ENCODE data around the gene PRR15L. TPM values are rescaled to one million over a fixed set of nuclear protein-coding genes. Genes with fewer than 3 reads are reported as not detected.
A peak's percentile ranks its signal among the peaks of the same experiment; 100 is the strongest.

The PRR15L gene
- total and polyA plus RNA-seq, 7 donors = 0.04 to 0.17 TPM; not detected in 5

GRCh38 chr17:47973541-47973940, 15.9 kb upstream of the PRR15L start:
- ATAC-seq = no peak
- peaks cover 0 to 52% of the 10 kb centered on the region in 2 donors for H3K36me3 ChIP-seq (ENCODE audit: insufficient read depth in 1 of 2, low read depth in 1 of 2)
- no peak overlapping the region for H3K27ac ChIP-seq
- no peak for DNase-seq
- H3K4me1 ChIP-seq = no peaks in the 10 kb centered on the region
- 84 to 89% (median 89%) methylated on average over 8 of the region's 8 CpGs for WGBS, 3 donors
- intact Hi-C loops (cut with DNase I) = no loop called here
- TF ChIP-seq CTCF (IDR thresholded peaks at IDR 0.05) = no peak
- no peaks in the 10 kb centered on the region for H3K9me3 ChIP-seq
- no peak overlapping the region for H3K4me3 ChIP-seq
- H3K27me3 ChIP-seq (ENCODE audit: insufficient read depth in 3 of 3, low read length in 2 of 3) = no peaks in the 10 kb centered on the region

GRCh38 chr17:47970725-47971499, 13.2 kb upstream of the PRR15L start, which contains the start of gene CDK5RAP3:
CDK5RAP3 (plus strand) TSS chr17:47971113; CDS start chr17:47971147, 34 bp downstream.
- Histone ChIP-seq H3K9me3 (no peaks in the 10 kb centered on the region), H3K36me3 (ENCODE audit: insufficient read depth in 1 of 2, low read depth in 1 of 2) (peaks cover 0 to 26% of the 10 kb centered on the region in 2 donors), H3K27me3 (ENCODE audit: insufficient read depth in 3 of 3, low read length in 2 of 3) (no peaks in the 10 kb centered on the region), H3K4me3 (peak within 1 kb of the TSS; percentile 95), H3K4me1 (no peaks in the 10 kb centered on the region), H3K27ac (peak within 1 kb of the TSS; percentile 93)
- TF ChIP-seq CTCF (IDR thresholded peaks at IDR 0.05) = peak; percentile 90
- intact Hi-C loops (cut with DNase I) = loop anchor here (1.0 to 2.0 kb wide), 4 partner anchors 20 to 130 kb away; partner anchors contain the start of genes SCRN2 (in 1 of the 2) and SP2 (in 1 of the 2)
- DNase-seq = peak; percentile 100
- WGBS, 3 donors = 0% methylated on average over 55 to 62 of the region's 62 CpGs
- ATAC-seq = peak; percentile 99 to 100 (median 100)

- no peaks in the 10 kb centered on the region for H3K27me3 ChIP-seq (ENCODE audit: insufficient read depth in 3 of 3, low read length in 2 of 3)
- H3K36me3 ChIP-seq (ENCODE audit: insufficient read depth in 1 of 2, low read depth in 1 of 2) = peaks cover 0 to 18% of the 10 kb centered on the region in 2 donors
- no peak overlapping the region for H3K27ac ChIP-seq
- TF ChIP-seq CTCF (IDR thresholded peaks at IDR 0.05) = no peak
- ATAC-seq = no peak
- no peaks in the 10 kb centered on the region for H3K4me1 ChIP-seq
- H3K9me3 ChIP-seq = no peaks in the 10 kb centered on the region
- peak overlapping the region; percentile 95 for H3K4me3 ChIP-seq
- DNase-seq = no peak
- WGBS, 3 donors = 31 to 38% (median 33%) methylated on average over 15 of the region's 15 CpGs
- intact Hi-C loops (cut with DNase I) = loop anchor here (1.0 to 2.0 kb wide), 4 partner anchors 19 to 129 kb away; partner anchors contain the start of genes SCRN2 (in 1 of the 2) and SP2 (in 1 of the 2)
Observed at GRCh38 chr17:47969930-47970724, 12.4 kb upstream of the PRR15L start.

GRCh38 chr17:47968836-47969235, 11.2 kb upstream of the PRR15L start:
- 91 to 94% (median 94%) methylated on average over 5 of the region's 5 CpGs for WGBS, 3 donors
- DNase-seq = no peak
- TF ChIP-seq CTCF (IDR thresholded peaks at IDR 0.05) = no peak
- Histone ChIP-seq H3K27me3 (ENCODE audit: insufficient read depth in 3 of 3, low read length in 2 of 3) (no peaks in the 10 kb centered on the region), H3K4me3 (no peak overlapping the region), H3K36me3 (ENCODE audit: insufficient read depth in 1 of 2, low read depth in 1 of 2) (peaks cover 0 to 5% of the 10 kb centered on the region in 2 donors), H3K4me1 (no peaks in the 10 kb centered on the region), H3K27ac (no peak overlapping the region), H3K9me3 (no peaks in the 10 kb centered on the region)
- intact Hi-C loops (cut with DNase I) = no loop called here
- ATAC-seq = no peak

All from psoas muscle (tissue), 8 donors.